Subcutaneous abdominal adipose tissue (tissue), 5 donors: ENCODE data around the gene CD180.

Experiments
- H3K27ac ChIP-seq: one replicate; pipeline ENCODE4 v1.7.0; 2013; ENCODE audit warnings: low read depth, mild to moderate bottlenecking, inconsistent platforms, low read length, moderate library complexity
- H3K27me3 ChIP-seq, 5 donors: one replicate each; pipeline ENCODE4 v1.7.0; 2013; ENCODE audit warnings: low read length in 5 of 5, inconsistent platforms in 1 of 5; ENCODE audit not compliant: control insufficient read depth in 5 of 5, insufficient read depth in 4 of 5
- H3K36me3 ChIP-seq, 5 donors: one replicate each; pipeline ENCODE4 v1.7.0; 2013; ENCODE audit warnings: low read length in 5 of 5; ENCODE audit not compliant: control insufficient read depth in 5 of 5, insufficient read depth in 5 of 5
- H3K4me1 ChIP-seq, 5 donors: one replicate each; pipeline ENCODE4 v1.7.0; 2013; ENCODE audit warnings: low read length in 5 of 5, mild to moderate bottlenecking in 3 of 5, moderate library complexity in 1 of 5; ENCODE audit not compliant: control insufficient read depth in 5 of 5, insufficient read depth in 5 of 5
- H3K4me3 ChIP-seq, 5 donors: one replicate each; pipeline ENCODE4 v1.7.0; 2013; ENCODE audit warnings: low read length in 5 of 5, low read depth in 1 of 5
- H3K9ac ChIP-seq, 5 donors: one replicate each; pipeline ENCODE4 v1.7.0; 2013; ENCODE audit warnings: low read length in 5 of 5, mild to moderate bottlenecking in 4 of 5, moderate library complexity in 3 of 5
- H3K9me3 ChIP-seq, 5 donors: one replicate each; pipeline ENCODE4 v1.7.0; 2013; ENCODE audit warnings: low read length in 5 of 5; ENCODE audit not compliant: control insufficient read depth in 5 of 5
- donor health status: healthy.
- donor health status: healthy.
- donor health status: healthy.
- donor health status: healthy.
- donor health status: healthy.

Gene CD180

DNA sequence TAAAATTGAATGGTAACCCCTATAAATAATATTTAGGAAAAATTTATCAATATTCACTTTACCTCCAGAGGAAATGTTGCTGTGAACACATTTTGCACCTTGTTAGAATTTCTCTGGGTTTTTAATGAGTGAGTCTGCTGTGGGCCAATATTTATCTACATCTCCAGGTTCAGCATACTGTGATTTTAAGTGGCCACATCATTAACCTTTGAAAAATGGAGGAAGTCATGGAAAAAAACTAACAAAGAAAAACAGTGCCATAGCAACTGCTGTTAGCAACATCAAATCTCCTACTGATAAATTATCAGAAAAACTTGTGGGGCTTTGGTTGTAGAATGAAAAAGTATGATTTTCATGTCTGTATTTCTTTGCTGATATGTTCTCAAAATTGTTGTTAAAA is 55.0 kb downstream of the CD180 start:
- H3K27me3 ChIP-seq: no peaks in the 10 kb centered on the region
- peaks cover 56 to 89% (median 77%) of the 10 kb centered on the region in 5 donors for H3K36me3 ChIP-seq
- no peaks in the 10 kb centered on the region for H3K9me3 ChIP-seq
- peaks cover 0 to 2% (median 0%) of the 10 kb centered on the region in 5 donors for H3K4me1 ChIP-seq
- H3K9ac ChIP-seq: no peak overlapping the region
- no peak overlapping the region for H3K4me3 ChIP-seq
- no peak overlapping the region for H3K27ac ChIP-seq

GRCh38 chr5:67140413-67140812 is 56.2 kb downstream of the CD180 start:
- H3K4me1 ChIP-seq: peaks cover 0 to 2% (median 0%) of the 10 kb centered on the region in 5 donors
- H3K9ac ChIP-seq: no peak overlapping the region
- H3K9me3 ChIP-seq: no peaks in the 10 kb centered on the region
- peaks cover 46 to 92% (median 76%) of the 10 kb centered on the region in 5 donors for H3K36me3 ChIP-seq
- no peak overlapping the region for H3K27ac ChIP-seq
- H3K4me3 ChIP-seq: no peak overlapping the region
- no peaks in the 10 kb centered on the region for H3K27me3 ChIP-seq

- Histone ChIP-seq H3K27me3 (no peaks in the 10 kb centered on the region), H3K27ac (no peak overlapping the region), H3K9ac (no peak overlapping the region), H3K9me3 (no peaks in the 10 kb centered on the region), H3K4me1 (peaks cover 0 to 2% (median 0%) of the 10 kb centered on the region in 5 donors), H3K36me3 (peaks cover 41 to 89% (median 75%) of the 10 kb centered on the region in 5 donors), H3K4me3 (no peak overlapping the region)
Observed at GRCh38 chr5:67139030-67139429, 57.6 kb downstream of the CD180 start.

DNA sequence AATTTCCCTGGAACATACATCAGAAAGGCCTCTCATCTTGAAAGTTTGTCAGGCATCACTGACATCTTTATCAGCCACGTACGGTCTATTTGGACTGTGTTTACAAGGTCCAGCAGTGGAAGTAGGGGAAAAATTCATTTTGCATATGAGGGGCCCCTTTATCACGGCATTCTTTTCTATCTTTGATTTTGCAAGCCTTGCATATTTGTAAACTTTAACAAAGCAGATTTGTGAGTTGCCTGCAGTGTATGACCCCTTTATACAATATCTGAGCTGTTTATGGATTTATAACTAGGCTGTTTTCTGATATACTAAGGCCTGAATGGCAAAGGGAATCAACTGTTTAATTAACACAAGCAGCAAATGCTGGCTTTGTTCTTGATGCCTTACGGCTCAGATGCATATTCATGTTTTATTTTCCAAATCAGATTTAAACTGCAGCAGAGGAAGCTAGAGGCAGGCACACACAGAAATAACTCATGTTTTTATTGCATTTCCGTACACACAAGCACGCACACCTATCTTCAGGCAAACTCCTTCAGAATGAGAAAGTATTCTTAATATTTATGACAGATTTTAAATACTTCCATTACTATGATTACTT is 61.1 kb downstream of the CD180 start:
- peaks cover 44 to 73% (median 63%) of the 10 kb centered on the region in 5 donors for H3K36me3 ChIP-seq
- peaks cover 0 to 2% (median 0%) of the 10 kb centered on the region in 5 donors for H3K4me1 ChIP-seq
- H3K9ac ChIP-seq: no peak overlapping the region
- H3K9me3 ChIP-seq: no peaks in the 10 kb centered on the region
- H3K4me3 ChIP-seq: no peak overlapping the region
- no peak overlapping the region for H3K27ac ChIP-seq
- H3K27me3 ChIP-seq: no peaks in the 10 kb centered on the region

DNA sequence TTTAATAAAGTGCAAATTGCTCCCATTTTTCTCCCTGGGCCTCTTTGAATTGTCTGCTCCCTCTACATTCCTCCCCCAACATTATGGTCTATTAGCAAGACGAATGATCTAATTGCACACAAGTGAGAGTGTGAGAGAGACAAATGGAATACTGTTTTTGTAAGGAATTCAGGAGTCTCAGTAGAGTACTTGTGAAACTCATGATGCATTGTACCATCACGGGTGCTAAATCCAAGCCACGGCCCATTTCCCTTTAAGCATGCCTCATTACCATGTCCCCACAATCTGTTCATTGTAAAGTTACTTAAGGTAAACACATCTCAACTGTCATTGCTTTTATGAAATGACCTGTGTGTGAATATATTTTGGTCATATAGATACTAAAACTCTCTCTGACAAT is 62.8 kb downstream of the CD180 start:
- Histone ChIP-seq H3K9ac (no peak overlapping the region), H3K27ac (no peak overlapping the region), H3K36me3 (peaks cover 43 to 66% (median 59%) of the 10 kb centered on the region in 5 donors), H3K4me1 (no peaks in the 10 kb centered on the region), H3K4me3 (no peak overlapping the region), H3K9me3 (no peaks in the 10 kb centered on the region), H3K27me3 (no peaks in the 10 kb centered on the region)

DNA sequence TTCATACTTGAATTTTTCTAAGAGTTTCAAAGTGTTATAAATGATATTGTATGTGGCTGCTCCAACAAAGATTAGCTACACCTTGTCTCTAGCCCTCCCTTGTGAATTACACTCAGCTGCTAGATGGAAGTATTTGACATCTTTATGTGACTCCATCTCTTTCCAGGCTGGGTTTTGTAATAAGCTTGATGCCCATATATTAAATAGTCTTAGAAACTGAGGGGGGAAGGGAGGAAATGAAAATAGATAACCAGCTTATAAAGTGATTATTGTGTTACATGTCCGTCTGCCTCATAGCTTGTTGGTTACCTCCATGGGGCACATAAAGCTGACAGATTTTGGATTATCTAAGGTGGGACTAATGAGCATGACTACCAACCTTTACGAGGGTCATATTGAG is 63.4 kb downstream of the CD180 start:
- no peaks in the 10 kb centered on the region for H3K4me1 ChIP-seq
- no peaks in the 10 kb centered on the region for H3K27me3 ChIP-seq
- no peak overlapping the region for H3K27ac ChIP-seq
- peaks cover 44 to 61% (median 59%) of the 10 kb centered on the region in 5 donors for H3K36me3 ChIP-seq
- no peaks in the 10 kb centered on the region for H3K9me3 ChIP-seq
- H3K9ac ChIP-seq: no peak overlapping the region
- H3K4me3 ChIP-seq: no peak overlapping the region

DNA sequence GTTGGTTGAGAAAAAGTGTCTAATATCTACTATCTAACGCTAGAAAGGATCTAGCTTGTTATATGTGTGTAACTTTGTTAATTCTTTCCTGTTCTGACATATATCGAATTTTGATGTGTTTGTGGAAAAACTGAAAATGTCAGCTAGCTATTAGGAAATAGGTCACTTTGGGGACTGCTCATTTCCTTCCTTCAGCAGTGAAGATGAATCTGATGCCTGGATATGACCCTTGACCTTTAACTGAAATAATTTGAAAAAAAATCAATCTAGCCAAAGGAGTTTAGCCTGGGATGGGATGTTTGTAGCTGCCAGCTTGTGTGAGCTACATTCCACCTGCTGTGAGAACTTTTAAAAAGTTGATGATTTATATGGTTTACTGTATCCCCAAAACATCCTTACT is 66.8 kb downstream of the CD180 start:
- Histone ChIP-seq H3K36me3 (peaks cover 23 to 40% (median 32%) of the 10 kb centered on the region in 5 donors), H3K9ac (no peak overlapping the region), H3K27me3 (no peaks in the 10 kb centered on the region), H3K9me3 (no peaks in the 10 kb centered on the region), H3K27ac (no peak overlapping the region), H3K4me3 (no peak overlapping the region), H3K4me1 (no peaks in the 10 kb centered on the region)
